Measurements from ENCODE around the gene ZNG1A. TPM values are rescaled to one million over a fixed set of nuclear protein-coding genes. Genes with fewer than 3 reads are reported as not detected.
"Not testable (repeated sequence)": the region's sequence is repeated elsewhere in the genome, so short reads cannot be mapped to it uniquely, and the experiment has no call there.

ZNG1A gene
- total RNA-seq, 1 experiment from 2014 or later, result 54.4 TPM

DNA sequence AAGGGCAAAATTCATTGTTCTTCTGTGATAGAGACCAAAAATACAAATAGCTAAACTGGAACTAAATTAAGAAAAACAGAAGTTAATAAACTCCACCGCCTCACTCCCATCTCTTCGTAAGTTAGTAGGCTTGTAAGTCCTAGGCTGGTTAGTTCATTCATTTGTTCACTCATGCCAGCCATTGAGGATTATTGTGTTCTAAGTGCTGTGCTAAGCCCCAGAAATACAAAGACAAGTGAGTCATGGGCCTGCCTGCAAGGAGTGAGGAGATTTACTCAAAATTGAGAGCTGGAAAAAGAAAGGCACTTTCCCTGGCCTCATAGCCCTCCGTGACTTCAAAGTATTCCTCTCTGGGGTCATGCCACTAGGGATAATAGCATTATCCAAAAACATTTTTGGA is 44.3 kb upstream of the ZNG1A start:
- DNase-seq, result no peak
- Mint-ChIP-seq H3K4me1 (ENCODE audit: low read depth, unreplicated experiment) (no peaks in the 10 kb centered on the region), H3K27me3 (ENCODE audit: unreplicated experiment) (no peaks in the 10 kb centered on the region), H3K36me3 (ENCODE audit: insufficient read depth, unreplicated experiment) (no peaks in the 10 kb centered on the region), H3K27ac (ENCODE audit: unreplicated experiment) (no peak overlapping the region), H3K9me3 (ENCODE audit: low read depth, unreplicated experiment) (no peaks in the 10 kb centered on the region), H3K4me3 (ENCODE audit: low read depth, unreplicated experiment) (no peak overlapping the region)
- intact Hi-C loops (cut with micrococcal nuclease; ENCODE audit: unreplicated experiment), result no loop called here
- TF ChIP-seq, protein P1, sequence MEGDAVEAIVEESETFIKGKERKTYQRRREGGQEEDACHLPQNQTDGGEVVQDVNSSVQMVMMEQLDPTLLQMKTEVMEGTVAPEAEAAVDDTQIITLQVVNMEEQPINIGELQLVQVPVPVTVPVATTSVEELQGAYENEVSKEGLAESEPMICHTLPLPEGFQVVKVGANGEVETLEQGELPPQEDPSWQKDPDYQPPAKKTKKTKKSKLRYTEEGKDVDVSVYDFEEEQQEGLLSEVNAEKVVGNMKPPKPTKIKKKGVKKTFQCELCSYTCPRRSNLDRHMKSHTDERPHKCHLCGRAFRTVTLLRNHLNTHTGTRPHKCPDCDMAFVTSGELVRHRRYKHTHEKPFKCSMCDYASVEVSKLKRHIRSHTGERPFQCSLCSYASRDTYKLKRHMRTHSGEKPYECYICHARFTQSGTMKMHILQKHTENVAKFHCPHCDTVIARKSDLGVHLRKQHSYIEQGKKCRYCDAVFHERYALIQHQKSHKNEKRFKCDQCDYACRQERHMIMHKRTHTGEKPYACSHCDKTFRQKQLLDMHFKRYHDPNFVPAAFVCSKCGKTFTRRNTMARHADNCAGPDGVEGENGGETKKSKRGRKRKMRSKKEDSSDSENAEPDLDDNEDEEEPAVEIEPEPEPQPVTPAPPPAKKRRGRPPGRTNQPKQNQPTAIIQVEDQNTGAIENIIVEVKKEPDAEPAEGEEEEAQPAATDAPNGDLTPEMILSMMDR (IDR thresholded peaks at IDR 0.05; ENCODE audit: unreplicated experiment), result no peak
- BruUV-seq (replicated peaks), result no TSS peak
- CTCF ChIA-PET, result no interaction called here

DNA sequence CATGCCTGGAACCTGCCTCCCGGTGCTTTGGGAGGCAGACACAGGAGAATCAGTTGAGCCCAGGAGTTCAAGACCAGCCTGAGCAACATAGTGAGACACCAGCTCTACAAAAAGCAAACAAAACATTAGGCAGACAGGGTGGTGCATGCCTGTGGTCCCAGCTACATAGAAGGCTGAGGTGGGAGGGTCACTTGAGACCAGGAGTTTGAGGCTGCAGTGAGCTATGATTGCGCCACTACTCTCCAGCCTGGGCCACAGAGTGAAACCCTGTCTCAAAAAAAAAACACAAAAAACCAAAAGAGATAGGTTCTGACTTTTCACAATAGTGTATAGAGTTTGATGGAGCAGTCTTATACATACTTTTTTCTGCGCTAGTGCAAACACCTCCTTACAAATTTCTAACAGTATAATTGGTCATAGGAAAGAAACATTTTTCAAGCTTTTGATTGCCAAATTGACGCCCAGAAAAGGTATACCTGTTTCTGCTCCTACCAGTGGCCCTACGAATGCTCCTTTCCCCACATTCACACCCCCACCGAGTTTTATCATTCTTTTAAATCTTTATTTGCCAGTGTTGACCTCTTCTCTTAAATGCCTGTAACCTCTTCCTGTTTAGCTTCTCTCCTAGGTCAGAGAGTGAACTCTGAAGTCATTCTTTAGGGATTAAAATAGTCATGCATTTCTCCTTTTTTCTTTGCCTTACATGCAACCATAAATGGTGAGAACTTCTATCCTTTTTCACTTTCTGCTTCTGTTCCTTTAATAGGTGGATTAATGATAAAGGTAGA is 43.3 kb upstream of the ZNG1A start:
- H3K4me1 Mint-ChIP-seq (ENCODE audit: low read depth, unreplicated experiment), result no peaks in the 10 kb centered on the region
- no peak overlapping the region for H3K4me3 Mint-ChIP-seq (ENCODE audit: low read depth, unreplicated experiment)
- no peak for DNase-seq
- no peaks in the 10 kb centered on the region for H3K9me3 Mint-ChIP-seq (ENCODE audit: low read depth, unreplicated experiment)
- CTCF ChIA-PET, result no interaction called here
- no TSS peak for BruUV-seq (replicated peaks)
- H3K36me3 Mint-ChIP-seq (ENCODE audit: insufficient read depth, unreplicated experiment), result no peaks in the 10 kb centered on the region
- H3K27ac Mint-ChIP-seq (ENCODE audit: unreplicated experiment), result no peak overlapping the region
- TF ChIP-seq, protein P1 (IDR thresholded peaks at IDR 0.05; ENCODE audit: unreplicated experiment), result no peak
- intact Hi-C loops (cut with micrococcal nuclease; ENCODE audit: unreplicated experiment), result no loop called here
- H3K27me3 Mint-ChIP-seq (ENCODE audit: unreplicated experiment), result peaks cover 6% of the 10 kb centered on the region

- TF ChIP-seq, protein P1 (IDR thresholded peaks at IDR 0.05; ENCODE audit: unreplicated experiment), result no peak
- DNase-seq, result no peak
- intact Hi-C loops (cut with micrococcal nuclease; ENCODE audit: unreplicated experiment), result no loop called here
- no TSS peak for BruUV-seq (replicated peaks)
- CTCF ChIA-PET, result interaction anchor here (0.6 to 0.7 kb wide), 2 partner anchors 42 to 66 kb away, joined by 3 read pairs; no protein-coding TSS in a partner anchor
- Mint-ChIP-seq H3K27ac (ENCODE audit: unreplicated experiment) (no peak overlapping the region), H3K9me3 (ENCODE audit: low read depth, unreplicated experiment) (no peaks in the 10 kb centered on the region), H3K4me3 (ENCODE audit: low read depth, unreplicated experiment) (no peak overlapping the region), H3K4me1 (ENCODE audit: low read depth, unreplicated experiment) (no peaks in the 10 kb centered on the region), H3K36me3 (ENCODE audit: insufficient read depth, unreplicated experiment) (peaks cover 4% of the 10 kb centered on the region), H3K27me3 (ENCODE audit: unreplicated experiment) (peaks cover 16% of the 10 kb centered on the region)
These were observed 41.0 kb upstream of the ZNG1A start for GRCh38 chr9:219670-220365.

- H3K27ac Mint-ChIP-seq (ENCODE audit: unreplicated experiment); H3K36me3 Mint-ChIP-seq (ENCODE audit: insufficient read depth, unreplicated experiment); H3K4me1 Mint-ChIP-seq (ENCODE audit: low read depth, unreplicated experiment); BruUV-seq (replicated peaks); DNase-seq; H3K4me3 Mint-ChIP-seq (ENCODE audit: low read depth, unreplicated experiment); intact Hi-C loops (cut with micrococcal nuclease; ENCODE audit: unreplicated experiment); H3K9me3 Mint-ChIP-seq (ENCODE audit: low read depth, unreplicated experiment): not testable (repeated sequence)
- peaks cover 16% of the 10 kb centered on the region for H3K27me3 Mint-ChIP-seq (ENCODE audit: unreplicated experiment)
- CTCF ChIA-PET, result interaction anchor here (0.6 kb wide), 1 partner anchor 42 kb away, joined by 3 read pairs; no protein-coding TSS in a partner anchor
These were observed 40.2 kb upstream of the ZNG1A start for GRCh38 chr9:219036-219435.

Measured in Calu3 (cell line).